HG02870 (cell line): ENCODE data around the gene PLCB1.
"Not testable (repeated sequence)": the region's sequence is repeated elsewhere in the genome, so short reads cannot be mapped to it uniquely, and the experiment has no call there.

Source experiments
- ATAC-seq: cut with Tn5 transposase; IDR thresholded peaks from one replicate; pipeline ENCODE4 v1.9.1; 2021; ENCODE audit warnings: mild to moderate bottlenecking, moderate library complexity; ENCODE audit not compliant: unreplicated experiment

PLCB1 gene

DNA sequence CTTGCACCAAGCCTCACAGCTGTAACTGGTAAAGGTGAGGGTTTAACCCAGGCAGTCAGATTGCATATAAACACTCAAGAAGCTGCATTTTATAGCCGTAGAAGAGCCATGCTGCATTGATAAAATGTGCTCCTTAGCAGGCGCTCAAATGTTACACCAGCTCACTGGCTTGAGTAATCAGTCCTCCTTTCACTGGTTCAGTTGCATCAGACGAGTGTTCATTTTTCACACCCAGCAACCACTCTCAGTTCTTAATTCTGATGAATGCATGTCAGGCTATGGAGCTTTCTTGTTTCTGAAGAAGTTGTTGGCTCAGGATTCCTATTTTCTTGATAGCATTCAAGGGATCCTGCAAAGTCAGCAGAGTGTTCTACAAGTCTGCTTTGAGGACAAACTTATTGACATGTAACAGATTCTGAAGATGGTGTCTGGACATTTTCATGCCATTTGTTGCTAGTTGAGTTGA lies 198.3 kb downstream of the PLCB1 start:
- ATAC-seq, result no peak

DNA sequence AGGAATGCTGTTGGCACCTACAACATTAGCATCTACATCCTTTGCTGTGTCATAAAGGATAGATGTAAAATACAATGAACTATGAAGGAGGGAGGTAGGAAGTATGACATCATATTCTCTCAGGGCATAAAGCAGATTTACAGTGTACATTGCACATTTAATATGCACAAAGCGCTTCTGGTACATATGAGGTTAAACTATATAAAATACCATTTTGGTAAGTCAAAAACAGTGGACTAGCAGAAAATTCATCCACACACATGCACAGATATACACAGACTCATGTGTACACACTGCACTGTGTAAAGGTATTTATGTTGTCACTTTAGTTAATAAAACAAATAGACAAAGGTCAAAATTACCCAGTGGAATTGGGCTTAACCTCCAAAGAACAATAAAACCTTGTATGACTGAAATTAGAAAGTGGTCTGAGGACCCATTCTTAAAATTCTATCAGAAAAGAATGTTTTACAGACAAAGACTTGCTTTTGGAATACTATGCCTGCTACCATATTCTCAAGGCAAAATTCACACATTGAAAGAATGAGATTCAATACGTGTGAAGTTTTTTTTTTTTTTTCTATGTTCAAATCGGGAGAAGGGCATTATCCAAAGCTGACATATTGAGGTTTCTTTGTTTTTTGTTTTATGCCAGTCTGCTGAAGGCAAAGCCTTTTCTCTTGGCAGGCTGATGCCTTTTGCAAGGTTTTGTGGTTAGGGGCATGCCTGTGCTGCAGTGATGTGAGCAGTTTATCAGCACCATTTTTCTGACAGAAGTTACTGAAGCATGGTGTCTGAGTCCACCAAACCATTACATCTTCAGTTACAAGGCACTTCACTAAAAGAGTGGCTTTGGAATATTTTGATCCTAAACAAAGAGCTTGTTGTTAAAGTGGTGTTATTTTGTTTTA lies 199.0 kb downstream of the PLCB1 start:
- ATAC-seq, result no peak

DNA sequence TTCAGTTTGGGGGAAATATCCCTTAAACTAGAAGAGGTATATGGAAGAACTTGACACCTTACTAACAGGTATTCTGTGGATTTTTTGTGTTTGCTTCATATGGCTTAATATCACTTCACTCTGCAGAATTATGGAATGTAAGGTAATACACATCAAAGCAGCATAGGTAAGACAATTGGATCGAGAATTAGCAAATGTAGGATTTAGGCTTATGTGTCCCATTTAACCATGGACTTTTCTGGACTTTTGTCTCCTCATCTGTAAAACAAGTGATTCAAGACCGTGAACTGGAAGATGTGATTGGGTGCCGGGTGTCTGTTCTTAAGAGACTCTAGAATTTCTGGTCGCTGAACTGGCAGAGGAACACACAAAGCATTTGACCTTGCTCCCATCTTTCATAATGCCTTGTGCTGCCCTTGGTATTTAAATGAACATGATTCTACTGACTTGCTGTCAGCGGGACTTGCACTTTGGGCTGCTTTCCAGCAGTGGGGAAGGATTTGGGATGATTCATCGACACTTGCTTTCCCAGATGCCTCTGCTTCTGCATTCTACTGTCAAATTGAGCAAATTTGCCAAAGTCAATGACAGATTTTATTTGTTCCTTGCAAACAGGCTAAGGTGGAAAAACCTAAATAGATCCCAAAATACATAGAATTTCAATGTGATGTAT lies 199.8 kb downstream of the PLCB1 start:
- ATAC-seq, result no peak

DNA sequence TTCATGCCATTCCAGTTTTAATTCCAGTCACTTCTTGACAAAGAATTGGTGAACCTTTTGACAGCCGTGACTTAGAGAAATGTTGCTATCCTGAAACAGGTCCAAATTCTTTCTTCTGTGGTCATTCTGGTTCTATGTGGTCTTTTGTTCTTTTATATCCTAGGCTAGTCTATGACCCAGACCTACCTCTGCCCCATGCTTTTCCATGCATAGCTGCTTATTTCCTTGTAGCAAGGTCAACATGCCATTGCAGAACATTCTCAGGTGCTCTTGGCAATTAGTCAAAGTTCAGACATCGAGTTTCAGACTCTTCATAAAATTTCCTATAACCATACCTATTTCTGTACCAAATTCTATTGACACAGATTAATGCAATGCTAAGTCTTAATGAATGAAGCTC lies 202.6 kb downstream of the PLCB1 start:
- no peak for ATAC-seq

DNA sequence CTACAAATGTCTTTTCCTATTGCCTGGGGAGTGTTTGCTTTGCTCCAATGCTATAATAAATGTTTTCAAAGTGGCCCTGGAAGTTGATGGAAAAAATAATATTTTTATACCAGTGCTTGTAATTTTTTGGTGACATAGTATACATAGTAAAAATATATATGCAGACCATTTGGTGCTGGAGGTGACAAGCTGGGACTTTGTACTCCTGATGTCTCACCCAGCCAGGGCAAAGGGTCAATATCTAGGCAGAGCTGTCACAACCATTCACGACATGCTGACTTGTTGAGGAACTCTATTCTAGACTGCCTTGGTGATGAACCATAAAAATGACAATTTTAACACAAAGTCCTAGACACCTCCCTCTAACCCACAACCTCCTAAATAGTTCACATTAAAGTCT lies 203.0 kb downstream of the PLCB1 start:
- no peak for ATAC-seq

DNA sequence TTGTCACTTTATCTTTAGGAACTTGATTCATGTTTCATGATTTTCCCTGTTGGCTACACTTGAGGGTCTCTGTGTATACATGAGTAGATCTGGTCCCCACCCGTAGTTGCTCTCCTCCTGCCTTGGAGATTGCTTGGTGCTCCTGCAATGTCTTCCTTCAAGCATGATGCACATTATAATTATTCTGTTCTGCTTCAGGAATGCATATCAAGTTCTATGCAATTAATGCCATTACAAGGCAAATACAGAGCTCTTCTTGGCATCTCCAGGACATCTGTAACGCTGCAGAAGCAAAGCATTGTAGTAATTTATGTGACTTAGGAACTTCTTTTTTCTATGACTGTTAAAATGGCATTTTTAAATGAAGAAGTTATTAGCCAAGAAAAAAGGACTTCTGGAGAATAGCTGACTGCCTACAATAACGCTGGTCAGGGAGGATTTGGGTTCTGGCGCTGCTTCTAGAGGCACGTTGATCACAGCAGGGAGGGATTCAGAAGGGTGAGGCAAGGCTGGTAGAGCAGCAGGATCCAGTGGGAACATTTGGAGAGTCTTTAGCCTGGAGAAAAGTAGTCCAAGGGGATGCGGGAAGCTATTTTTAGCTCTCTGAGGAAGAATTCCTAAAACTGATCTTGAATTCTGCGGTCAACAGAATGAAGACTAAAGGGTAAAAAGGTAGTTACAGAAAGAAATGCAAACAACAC lies 203.6 kb downstream of the PLCB1 start:
- no peak for ATAC-seq

DNA sequence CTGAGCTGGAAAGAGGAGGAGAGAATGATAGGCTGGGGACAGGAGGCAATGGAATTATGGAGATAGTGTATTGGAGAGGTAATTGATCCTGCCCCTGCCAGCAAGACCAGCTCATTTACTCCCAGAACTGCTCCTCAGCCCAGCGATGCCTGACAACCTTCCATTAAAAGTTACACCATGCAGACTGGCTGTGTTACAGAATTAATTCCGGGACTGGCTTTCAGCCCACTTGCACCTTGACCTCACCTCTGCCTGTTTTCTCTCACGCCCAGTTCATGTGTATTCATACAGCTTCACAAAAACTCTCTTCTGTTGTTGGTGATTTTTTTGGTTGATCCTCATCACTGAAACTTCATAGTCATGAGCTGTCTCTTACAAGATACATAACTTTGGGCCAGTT lies 207.3 kb downstream of the PLCB1 start:
- no peak for ATAC-seq

DNA sequence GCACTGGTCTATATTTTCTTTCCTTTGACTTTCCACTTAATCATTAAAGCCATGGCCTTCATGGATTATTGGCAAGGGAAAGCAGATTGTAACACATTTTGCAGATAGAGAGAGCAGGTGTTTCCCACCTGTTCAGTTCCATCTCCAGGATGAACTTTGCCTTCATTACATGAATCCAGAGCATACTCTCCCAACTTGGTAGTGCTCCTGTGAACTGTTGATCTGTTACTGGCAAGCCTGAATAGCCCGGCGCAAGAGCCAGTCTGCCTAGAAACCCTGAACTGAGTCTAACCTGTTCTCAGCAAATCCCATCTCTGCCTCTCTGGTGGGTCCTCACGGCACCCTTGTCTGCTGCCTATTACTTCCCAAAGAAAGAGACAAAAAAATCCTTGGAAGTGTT lies 210.3 kb downstream of the PLCB1 start:
- ATAC-seq, result no peak

DNA sequence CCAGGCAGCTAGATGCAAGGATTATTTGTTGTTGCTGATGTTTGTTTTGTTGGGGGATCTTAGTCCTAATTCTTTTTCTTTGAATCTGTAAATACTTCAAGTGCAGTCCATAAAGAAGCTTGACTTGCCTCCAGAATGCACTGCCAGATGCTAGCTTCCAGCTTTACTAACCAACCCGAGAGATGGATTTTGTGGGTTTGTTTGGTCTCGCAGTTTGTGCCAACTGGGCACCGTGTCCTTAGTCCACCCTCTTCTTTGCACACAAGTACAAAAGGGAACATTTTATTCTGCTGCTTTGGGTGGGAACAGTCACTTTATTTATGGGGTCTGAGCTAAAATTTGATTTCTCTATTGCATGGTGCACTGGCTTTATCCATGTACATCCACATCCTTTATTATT lies 212.0 kb downstream of the PLCB1 start:
- ATAC-seq, result no peak

DNA sequence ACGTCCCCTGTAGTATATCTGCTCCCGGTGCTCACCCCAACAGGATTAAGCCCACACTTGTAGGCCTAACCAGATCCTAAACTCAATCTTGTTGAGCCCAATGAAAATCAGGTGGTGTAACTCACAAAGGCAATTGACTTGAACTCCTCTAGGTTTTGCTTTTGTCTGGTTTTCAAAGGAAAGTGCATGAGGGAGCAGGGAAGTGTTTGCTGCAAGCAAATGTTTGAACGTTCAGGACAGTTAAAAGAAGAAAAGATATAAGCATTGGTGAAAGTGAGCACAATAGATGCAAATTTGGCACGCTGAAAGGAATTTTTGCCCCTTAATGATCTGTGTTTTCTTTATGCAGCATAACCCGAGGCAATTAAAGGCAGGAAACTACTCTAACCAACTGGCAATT lies 212.6 kb downstream of the PLCB1 start:
- no peak for ATAC-seq

DNA sequence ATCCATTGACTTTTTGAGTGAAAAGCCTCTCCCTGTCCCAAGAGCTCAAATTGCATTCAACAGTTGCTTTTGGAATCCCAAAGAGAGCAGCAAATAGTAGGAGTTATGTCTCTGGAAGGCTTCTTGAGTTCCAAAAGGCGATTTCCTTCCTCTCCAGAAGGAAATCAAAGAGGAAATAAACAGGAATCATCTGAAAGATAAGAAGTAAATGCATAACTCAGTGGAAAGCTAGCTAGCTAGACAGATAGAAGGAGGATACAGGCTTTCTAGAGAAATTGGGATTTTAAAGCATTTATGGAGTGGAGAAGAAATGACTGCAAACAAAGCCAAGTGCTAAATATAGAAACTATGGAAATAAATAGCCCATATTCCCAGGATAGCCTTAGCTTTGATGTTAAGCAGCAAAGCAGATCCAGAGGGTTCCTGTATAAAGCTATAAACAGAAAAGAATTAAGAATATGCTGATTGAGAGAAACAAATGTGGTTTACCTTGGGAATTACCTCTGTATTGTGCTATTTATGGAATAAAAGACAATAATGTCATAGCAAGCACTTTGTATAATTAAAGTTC lies 214.7 kb downstream of the PLCB1 start:
- ATAC-seq, result no peak

DNA sequence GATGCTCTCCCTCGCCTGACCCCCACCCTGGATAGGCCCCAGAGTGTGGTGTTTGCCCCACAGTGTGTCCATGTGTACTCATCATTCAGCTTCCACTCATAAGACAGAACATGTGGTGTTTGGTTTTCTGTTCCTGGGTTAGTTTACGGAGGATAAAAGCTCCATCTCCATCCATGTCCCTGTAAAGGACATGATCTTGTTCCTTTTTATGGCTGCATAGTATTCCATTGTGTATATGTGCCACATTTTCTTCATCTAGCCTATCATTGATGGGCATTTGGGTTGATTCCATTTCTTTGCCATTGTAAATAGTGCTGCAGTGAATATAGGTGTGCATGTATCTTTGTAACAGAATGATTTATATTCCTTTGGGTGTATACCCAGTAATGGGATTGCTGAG lies 218.2 kb downstream of the PLCB1 start:
- not testable (repeated sequence) for ATAC-seq

DNA sequence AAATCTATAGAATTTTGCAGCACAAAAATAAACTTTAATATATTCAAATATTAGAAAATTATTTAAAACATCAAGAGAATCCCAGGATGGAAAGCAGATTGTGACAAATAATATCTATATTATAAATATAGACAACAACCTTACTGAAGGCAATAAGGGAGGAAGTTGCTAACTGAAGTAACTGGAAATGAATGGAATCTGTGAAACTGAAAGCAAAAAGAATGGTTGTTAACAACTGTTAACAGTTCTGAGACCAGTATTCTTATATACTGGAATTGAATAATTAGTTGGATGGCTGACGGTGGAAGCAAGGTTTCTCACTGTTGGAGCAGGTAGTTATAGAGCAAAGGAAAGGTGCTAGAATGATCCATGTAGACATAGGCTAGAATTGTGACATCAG lies 220.4 kb downstream of the PLCB1 start:
- ATAC-seq, result no peak

DNA sequence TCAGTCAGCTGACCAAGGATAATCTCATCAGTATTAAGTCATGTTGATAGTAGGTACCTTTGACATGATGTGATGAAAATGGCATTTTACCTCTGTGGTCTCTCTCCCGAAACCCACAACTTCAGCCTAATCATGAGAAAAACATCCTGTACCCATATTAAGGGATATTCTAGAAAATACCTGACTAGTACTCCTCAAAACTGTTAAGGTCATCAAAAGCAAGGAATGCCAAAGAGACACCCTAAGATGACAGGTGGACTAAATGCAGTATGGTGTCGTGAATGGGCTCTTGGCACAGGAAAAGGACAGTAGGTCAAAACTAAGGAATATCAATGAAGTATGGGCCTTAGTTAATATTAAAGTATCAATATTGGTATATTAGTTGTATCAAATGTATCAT lies 221.4 kb downstream of the PLCB1 start:
- no peak for ATAC-seq

DNA sequence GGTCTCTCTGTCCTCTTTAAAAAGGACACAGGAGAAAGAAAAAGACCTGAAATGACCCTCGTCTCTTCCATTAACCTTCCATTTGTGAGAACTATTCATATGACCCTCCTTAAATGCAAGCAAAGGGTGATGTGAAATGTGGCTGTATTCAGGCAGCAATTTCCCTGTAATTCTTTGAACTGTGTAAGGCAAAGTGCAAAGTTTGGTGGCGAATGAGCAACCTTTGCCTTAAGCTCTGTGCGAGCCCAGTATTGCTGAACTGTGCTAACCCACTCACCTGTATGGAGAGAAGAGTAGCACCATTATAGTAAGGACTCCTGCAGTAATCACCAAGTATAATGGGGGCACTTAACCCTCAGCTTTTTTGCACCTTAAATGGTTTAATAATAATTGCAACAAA lies 223.4 kb downstream of the PLCB1 start:
- no peak for ATAC-seq

DNA sequence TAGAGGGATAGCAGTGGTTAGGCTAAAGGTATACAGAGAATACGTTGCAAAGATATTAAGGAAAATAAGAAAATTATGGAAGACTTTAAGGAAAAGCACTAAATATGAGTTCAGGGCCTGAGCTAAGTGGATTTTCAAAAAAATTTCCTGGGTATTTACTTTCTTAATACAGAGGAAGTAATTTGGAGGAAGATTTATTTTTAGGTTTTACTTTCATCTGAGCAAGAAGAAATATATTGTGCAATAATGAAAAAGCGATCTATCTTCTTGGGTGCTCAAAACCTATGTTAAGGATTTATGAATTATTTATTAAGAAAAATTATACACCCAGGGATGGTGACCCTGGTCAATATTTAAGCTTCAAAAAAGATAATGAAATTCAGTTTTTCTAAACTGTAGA lies 224.7 kb downstream of the PLCB1 start:
- no peak for ATAC-seq

DNA sequence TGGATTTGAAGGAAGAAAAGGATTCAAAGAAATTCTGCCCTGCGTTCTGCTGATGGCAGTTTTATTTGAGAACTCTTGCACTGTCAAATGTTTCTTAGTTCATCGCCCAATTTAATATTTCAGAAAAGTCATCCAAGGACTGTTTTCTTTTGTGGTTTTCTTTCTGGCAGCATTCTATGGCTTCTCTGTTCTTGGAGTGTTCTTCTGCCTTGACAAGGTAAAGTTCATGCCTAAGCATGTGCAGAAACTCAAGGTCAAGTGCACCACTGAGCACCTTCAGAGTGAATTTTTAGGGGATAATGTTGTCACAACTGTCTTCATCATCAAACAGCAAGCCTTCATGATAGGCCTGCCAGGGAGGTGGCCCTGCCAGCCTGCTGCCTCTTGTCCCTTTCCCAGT lies 225.6 kb downstream of the PLCB1 start:
- ATAC-seq, result no peak

DNA sequence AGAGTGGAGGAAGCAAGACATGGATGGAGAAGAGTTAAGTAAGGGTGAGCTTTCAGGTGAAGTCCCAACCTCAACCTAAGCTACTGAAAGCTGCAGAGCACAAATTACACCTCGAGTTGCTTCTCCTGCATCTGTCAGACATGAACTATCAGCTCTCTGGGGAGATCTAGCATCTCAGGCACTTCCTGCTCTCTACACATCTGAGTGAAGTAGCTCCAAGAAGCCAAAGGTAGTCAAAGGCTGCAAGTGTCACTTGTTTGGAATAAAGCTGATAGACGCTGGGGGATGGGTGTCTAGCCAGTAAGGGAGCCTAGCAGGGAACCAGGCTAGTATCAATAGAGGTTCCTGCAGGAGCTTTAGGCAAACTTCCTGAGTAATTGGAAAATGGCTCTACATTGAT lies 228.0 kb downstream of the PLCB1 start:
- ATAC-seq, result no peak

DNA sequence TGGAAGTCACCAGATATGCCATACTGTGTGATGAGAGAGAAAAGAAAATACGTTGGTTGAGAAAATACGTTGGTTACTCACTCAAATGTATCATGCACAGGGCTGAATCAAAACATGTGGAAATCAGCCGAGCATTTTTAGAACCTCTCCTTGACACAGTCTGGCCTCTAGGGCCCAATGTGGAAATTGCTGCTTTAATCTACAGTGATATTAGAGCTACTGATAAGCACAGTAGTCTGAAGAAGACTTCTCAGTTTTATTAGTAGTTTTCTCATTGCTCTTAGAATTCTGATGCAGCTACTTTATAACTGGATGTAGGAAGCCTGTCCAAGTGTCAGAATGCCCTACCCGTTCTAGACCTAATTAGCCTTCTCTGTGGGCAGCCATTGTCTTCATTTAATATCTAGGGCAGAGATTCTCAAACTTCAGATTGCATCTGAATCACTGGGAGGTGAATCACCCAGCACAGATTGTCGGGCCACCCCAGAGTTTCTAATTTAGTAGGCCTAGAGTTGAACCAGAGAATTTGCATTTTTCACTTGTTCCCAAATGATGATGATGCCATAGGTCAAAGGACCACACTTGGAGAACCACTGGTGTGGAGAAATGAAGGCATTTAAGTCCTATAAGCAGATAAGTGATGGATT lies 229.1 kb downstream of the PLCB1 start:
- ATAC-seq, result no peak

DNA sequence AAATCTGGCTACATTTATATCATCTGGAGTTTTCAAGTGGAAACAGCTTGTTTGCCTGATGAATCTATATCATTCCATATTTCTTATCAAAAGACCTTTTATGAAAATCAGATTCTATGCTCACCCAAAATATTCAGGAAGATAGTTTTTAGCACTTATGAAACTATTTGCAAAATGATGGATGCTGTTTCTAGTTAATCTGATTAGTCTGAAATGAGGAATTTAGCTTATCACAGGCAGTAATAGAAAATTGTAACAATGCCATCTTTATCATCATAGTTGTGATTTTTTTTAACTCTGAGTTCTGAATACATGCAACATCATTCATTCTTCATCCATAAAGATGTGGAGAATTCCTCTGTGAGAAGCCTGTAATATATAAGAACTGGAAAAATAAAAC lies 229.7 kb downstream of the PLCB1 start:
- ATAC-seq, result no peak

DNA sequence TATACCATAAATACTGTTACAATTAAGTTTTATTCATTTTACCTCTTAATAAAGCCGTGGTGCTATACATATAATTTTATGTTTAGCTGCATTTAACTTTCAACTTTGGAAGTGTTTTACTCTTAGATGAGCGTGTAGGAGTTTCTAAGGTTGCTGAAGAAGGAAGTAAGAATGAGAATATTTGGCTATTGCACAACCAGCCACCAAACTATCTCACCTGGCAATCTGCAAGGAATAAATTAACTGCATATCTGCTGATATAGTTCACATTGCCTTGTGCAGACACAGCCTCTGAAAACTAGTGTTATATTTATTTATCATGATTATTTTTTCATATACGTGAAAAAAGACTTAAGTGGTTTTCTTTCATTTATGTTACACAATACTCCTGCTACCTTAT lies 230.4 kb downstream of the PLCB1 start:
- ATAC-seq, result no peak
